ENCODE results near the gene APOC1.
"Not testable (repeated sequence)": the region's sequence is repeated elsewhere in the genome, so short reads cannot be mapped to it uniquely, and the experiment has no call there.

The APOC1 gene

DNA sequence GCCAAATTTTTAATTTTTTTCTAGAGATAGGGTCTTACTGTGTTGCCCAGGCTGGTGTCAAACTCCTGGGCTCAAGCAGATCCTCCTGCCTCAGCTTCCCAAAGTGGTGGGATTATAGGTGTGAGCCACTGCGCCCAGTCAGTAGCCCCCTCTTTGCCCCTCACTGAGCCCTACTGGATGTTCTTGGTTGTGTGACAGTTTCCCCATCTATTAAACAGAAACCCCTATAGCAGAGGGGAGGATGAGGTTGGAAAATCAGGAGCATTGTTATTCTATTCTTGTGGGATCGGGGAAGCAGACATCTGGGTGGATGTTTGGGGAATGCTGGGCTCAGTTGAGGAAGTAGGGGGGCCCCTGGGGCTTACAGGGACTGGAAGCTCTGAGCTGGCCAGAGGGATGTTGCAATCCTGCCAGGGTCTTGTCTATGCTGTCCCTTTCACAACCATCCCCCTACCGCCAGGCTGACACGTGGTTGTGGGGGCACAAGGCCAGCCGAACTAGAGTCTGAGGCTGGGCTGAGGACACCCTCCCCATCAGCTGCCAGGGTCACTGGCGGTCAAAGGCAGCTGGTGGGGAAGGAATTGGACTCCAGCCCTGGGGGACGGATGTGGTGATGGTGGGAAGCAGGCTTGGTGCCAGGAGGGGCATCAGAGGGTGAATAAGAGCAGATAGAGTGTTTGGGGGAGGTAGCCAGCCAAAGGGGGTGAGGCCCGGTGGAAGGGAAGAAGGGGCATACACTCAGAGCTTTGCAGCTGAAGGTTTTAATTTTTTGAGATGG is 10.9 kb downstream of the APOC1 start:
- TF ChIP-seq, protein P1, sequence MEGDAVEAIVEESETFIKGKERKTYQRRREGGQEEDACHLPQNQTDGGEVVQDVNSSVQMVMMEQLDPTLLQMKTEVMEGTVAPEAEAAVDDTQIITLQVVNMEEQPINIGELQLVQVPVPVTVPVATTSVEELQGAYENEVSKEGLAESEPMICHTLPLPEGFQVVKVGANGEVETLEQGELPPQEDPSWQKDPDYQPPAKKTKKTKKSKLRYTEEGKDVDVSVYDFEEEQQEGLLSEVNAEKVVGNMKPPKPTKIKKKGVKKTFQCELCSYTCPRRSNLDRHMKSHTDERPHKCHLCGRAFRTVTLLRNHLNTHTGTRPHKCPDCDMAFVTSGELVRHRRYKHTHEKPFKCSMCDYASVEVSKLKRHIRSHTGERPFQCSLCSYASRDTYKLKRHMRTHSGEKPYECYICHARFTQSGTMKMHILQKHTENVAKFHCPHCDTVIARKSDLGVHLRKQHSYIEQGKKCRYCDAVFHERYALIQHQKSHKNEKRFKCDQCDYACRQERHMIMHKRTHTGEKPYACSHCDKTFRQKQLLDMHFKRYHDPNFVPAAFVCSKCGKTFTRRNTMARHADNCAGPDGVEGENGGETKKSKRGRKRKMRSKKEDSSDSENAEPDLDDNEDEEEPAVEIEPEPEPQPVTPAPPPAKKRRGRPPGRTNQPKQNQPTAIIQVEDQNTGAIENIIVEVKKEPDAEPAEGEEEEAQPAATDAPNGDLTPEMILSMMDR (IDR thresholded peaks at IDR 0.05; ENCODE audit: low read depth, low read length, missing control alignments), result no peak
- no peak for DNase-seq (ENCODE audit: low read depth)
- H3K4me3 ChIP-seq (ENCODE audit: low read depth, low read length), result no peak overlapping the region

DNA sequence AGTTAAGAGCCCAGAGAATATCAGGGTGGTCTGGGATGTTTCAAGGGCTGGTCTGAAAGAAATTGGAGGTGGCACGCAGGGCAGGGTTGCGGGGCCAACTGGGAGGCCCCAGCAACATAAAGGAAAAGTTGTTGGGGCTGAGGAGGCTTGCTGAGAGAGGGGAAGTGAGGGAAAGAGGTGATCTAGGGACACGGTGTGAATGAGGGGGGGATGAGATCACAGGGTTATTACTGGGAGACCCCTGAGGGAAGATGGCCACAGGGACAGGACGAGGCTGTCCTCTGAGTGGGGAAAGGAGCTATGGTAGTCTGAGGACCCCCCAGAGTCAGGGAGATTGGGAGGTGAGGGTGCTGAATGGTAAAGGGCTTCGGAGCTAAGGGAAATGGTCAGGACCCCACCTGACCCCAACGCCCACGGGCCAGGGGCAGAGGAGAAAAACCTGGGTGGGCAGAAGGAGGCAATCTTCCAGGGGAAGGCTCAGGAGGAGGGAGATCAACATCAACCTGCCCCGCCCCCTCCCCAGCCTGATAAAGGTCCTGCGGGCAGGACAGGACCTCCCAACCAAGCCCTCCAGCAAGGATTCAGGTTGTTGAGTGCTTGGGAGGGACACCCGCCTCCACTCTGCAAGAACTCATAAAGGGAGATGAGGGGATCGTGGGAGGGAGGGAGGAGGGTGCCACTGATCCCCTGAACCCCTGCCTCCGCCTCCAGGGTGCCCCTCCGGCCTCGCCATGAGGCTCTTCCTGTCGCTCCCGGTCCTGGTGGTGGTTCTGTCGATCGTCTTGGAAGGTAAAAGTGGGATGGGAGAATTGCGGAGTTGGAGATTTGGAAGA is 12.1 kb downstream of the APOC1 start:
- not testable (repeated sequence) for DNase-seq (ENCODE audit: low read depth); H3K4me3 ChIP-seq (ENCODE audit: low read depth, low read length)

DNA sequence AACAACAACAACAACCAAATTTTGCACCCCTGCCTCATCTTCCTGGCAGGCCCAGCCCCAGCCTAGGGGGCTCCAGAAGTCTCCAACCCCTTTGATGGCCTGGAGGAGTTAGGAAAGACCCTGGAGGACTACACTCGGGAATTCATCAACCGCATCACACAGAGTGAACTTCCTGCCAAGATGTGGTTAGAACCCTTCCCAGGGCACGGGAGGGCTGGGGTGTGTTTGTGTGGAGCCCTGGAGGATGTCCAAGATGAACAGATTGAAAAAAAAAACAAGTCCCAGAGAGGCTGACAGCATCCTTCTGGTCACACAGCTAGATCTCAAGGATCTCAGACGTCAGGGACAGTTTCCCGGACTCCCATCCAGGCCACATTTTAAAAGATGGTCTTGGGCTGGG is 13.3 kb downstream of the APOC1 start:
- no peak for DNase-seq (ENCODE audit: low read depth)
- no peak overlapping the region for H3K4me3 ChIP-seq (ENCODE audit: low read depth, low read length)
- TF ChIP-seq, protein P1 (IDR thresholded peaks at IDR 0.05; ENCODE audit: low read depth, low read length, missing control alignments), result no peak

DNA sequence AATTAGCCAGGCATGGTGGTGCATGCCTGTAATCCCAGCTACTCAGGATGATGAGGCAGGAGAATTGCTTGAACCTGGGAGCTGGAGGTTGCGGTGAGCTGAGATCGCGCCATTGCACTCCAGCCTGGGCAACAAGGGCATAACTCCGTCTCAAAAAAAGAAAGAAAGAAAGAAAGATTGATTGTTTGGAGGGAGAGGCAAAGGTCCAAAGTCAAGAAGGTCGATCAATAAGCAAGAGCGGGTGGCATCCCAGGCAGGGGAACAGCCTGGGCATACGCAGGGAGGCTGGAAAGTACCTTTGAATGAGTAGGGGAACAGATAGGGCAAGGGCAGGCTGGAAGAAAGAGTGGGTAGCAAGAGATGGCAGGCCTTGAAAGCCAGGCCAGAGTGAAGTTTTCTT is 15.7 kb downstream of the APOC1 start:
- DNase-seq (ENCODE audit: low read depth), result no peak
- TF ChIP-seq, protein P1 (IDR thresholded peaks at IDR 0.05; ENCODE audit: low read depth, low read length, missing control alignments), result no peak
- H3K4me3 ChIP-seq (ENCODE audit: low read depth, low read length), result no peak overlapping the region

DNA sequence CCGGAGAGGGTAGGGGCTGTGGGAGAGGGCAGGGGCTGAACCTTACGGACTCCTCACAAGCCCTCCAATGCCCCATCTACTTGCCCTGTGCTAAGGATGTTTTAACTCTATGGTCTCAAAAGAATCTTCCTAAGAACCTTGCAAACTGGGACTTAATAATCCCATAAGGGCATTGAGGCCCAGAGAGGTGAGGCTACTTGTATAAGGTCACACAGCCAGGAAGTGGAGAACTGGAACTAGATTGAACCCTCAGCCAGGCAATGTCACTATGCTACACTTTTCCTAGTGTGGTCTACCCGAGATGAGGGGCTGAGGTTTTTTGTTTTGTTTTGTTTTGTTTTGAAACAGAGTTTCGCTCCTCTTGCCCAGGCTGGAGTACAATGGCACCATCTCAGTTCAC is 17.1 kb downstream of the APOC1 start:
- no peak overlapping the region for H3K4me3 ChIP-seq (ENCODE audit: low read depth, low read length)
- TF ChIP-seq, protein P1 (IDR thresholded peaks at IDR 0.05; ENCODE audit: low read depth, low read length, missing control alignments), result no peak
- no peak for DNase-seq (ENCODE audit: low read depth)

DNA sequence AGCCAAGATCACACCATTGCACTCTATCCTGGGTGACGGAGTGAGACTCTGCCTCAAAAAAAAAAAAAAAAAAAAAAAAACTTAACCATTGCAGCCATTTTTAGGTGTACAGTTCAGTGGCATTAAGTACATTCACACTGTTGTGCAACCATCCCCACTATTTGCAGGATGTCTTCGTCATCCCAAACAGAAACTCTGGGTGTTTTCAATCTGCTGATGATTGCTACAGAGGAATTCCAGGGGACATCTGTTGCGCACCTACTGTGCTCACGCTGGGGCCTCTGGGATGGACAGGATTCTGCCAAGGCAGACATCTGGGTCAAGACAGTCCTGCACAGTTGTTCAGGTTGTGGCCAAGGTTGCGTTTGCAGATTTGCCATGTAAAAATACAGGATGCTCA is 25.3 kb downstream of the APOC1 start:
- H3K4me3 ChIP-seq (ENCODE audit: low read depth, low read length), result no peak overlapping the region
- TF ChIP-seq, protein P1 (IDR thresholded peaks at IDR 0.05; ENCODE audit: low read depth, low read length, missing control alignments), result no peak
- no peak for DNase-seq (ENCODE audit: low read depth)

DNA sequence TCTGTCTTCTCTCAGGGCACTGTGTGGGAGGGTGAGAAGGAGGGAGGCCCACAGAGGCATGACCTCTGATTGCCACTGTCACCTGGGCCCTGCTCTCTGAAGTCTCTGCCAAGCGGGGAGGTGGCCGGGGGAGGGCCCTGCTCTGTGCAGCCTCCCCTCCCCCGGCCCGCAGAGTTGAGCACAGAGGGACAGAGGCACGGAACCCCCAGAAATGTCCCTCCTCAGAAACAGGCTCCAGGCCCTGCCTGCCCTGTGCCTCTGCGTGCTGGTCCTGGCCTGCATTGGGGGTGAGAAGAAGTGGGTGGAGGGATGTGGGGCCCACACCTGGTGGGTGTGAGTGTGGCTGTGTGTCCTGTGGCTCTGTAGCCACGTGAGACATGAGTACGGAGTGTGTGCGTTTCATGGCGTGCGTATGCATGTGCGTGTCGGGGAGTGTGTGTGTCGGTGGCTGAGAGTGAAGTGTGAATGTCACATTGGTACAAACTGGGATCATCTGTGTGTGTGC is 27.7 kb downstream of the APOC1 start, which contains the start of gene APOC4:
Gene APOC4, plus strand, starts transcription at position 171 of the 505 bp plus-strand sequence. Its CDS starts 41 bp downstream, at position 212.
- TF ChIP-seq, protein P1 (IDR thresholded peaks at IDR 0.05; ENCODE audit: low read depth, low read length, missing control alignments), result no peak
- no peak for DNase-seq (ENCODE audit: low read depth)
- H3K4me3 ChIP-seq (ENCODE audit: low read depth, low read length), result no peak within 1 kb of the TSS

Measured in GM12864 (cell line).